Erythroblast (primary cell): Measurements from ENCODE around the gene SYT8.

Experiments used
- GATA1 ChIP-seq: IDR thresholded peaks from 2 replicates; pipeline ENCODE4 v1.6.1; 2011; ENCODE audit warnings: low read depth, mild to moderate bottlenecking, control low read depth, low read length, moderate library complexity
- POLR2A ChIP-seq: IDR thresholded peaks from 2 replicates; pipeline ENCODE4 v1.6.1; 2011; ENCODE audit warnings: mild to moderate bottlenecking, low read length

DNA sequence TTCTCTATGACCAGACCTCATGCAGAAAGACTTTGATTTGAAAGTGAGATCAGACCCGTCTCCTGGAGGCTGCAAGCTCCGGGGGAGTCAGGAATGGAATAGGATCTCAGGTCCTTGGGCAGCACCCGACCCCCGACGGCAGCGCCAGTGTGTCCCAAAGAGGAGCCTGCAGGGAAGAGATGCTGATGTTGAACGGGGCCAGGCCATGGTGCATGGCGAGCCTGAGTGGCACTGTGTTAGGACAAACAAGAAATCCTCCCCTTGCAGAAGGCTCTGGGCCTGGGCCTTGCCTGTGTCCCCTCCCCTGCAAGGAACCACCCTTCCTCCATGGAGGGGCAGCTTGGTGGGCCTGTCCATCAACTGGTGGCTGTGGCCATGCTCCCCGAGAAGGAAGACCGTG is 20.1 kb upstream of the SYT8 start:
- no peak for TF ChIP-seq POLR2A
- no peak for TF ChIP-seq GATA1
